CD4-positive, alpha-beta T cell treated with Interleukin-21 for 1 hour (primary cell): ENCODE measurements around the gene MVK.

Source experiments
- DNase-seq: peaks from one replicate; pipeline ENCODE4 v3.0.0-alpha.2; 2020

MVK gene

GRCh38 chr12:109547286-109547685, 26.3 kb upstream of the MVK start:
- DNase-seq = no peak

GRCh38 chr12:109548258-109548657, 25.3 kb upstream of the MVK start:
- no peak for DNase-seq

DNA sequence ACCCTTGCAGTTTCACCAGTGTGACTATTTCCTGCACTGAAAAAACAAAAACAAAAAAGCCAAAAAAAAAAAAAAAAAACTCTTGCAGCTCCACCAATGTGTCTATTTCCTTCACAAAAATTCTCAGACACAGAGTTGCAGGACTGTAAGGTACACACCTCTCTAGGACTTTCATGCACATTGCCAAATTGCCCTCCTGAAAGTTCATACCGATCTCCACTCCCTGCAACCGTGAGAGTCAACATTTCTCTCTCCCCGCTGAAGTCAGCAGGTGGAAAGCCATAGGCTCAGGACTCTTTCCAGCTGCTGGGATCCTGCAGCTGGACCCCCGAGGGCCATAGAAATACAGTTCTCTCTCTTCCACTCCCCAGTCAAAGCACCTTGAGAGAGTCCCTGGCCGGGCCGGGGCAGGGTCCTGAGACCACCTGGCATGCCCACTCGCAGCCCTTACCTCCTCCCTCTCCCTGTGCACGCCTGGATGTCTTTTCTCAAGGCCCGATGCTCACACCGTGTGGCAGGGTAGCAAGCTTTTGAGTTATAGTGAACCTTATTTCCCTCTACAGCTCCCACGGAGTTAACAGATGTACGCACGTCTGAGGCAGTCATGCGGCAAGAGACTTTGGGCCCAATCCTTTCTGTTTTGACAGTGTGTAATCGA, 23.9 kb upstream of the MVK start:
- no peak for DNase-seq

GRCh38 chr12:109550281-109550680, 23.3 kb upstream of the MVK start:
- no peak for DNase-seq

DNA sequence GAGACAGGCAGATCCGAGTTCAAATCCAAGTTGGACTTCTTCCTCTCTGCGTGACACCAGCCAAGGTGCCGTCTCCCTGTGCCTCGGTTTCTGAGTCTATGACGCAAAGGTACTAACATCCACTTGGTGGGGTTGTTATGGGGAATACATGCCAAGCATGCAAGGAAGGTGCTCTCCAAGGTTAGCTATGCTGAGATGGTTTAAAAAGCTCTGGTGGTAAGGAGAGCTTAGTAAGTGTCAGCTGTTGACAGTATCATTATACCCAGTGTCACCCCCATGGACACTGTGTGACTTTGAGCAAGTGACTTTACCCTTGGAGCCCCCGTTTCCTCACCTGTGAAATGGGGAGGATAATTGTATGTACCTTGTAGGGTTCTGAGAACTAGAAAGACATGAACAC, 22.5 kb upstream of the MVK start:
- no peak for DNase-seq

DNA sequence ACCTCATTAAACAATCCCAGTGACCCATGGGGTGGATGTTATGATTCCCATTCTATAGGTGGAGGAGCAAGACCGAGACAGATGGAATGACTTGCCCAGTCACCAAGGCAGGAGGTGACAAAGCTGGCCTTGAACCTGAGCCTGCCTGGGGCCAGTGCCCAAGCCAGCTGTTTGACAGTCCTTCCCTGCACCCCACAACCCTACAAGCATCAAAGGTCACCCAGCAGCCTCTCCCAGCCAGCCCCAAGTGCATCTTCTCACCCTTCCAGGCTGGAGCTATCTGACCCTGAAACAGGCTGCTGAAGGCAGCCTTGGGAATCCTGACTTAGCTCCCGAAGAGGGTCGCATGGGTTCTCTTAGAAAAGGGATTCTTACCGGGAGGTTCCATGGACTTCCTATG, 20.6 kb upstream of the MVK start:
- no peak for DNase-seq

DNA sequence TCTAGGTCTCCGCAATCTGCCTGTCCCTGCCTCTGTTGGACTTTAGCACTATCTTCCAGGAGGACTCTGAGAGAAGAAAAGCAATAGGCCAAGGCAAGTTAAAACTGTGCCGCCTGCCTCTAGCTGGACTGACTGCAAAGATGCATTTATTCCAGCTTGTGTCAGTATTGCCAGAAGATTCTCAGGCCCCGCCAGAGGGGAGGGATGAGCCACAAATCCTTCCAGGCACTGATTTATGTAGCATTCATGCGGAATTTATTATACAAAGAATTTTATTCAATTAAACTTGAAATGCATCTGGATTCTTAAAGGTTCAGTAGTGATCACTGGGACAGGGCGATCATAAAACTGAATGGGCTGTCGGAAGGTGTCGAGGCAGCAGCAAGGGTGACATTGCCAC, 20.1 kb upstream of the MVK start:
- DNase-seq = no peak

DNA sequence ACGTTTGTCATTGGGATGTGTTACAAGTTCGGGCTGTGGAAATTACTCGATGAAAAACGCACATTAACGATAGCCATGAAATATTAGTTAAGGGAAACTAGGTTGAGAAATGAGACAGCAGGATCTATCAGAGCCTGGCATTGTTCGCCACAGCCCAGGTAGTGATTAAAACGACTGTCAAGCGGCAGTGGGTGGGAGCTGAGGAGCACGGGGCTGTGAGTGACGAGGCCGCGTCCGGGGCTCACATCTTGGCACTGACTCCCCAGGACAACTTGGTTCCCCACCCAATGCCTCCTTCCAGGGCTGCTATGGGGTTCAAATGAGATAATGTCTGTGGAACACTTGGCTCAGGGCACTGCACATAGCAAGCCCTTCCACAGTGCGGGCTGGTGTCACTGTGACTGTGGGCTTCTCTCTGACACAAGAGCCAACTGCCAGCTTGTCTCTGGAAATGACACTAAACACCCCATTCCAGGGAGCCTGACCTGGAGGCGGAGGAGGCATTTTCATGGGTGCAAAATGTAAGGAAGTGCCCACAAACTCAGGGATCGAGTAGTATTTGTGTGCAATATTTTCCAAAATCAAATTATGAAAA, 19.6 kb upstream of the MVK start:
- DNase-seq = no peak

- DNase-seq = no peak
These were observed 18.8 kb upstream of the MVK start for GRCh38 chr12:109554761-109555160.

GRCh38 chr12:109555431-109556315, 17.9 kb upstream of the MVK start:
- no peak for DNase-seq

DNA sequence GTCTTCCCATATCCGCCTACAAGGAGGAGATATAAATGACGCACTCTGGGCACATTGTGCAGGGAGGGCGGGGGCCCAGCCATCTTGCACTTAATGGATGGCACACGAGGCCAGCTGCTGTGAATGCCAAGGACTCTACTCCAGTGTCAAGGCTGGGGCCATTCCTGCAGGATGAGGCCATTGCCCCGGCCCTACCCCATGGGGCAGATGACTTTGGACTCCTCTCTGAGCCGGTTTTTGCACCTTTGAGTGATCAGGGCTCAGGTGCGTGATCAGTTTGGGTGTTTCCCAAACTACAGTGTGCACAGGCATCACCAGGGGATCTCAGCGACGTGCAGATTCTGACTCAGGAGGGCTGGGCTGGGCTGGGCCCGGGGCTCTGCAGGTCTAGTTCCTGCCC, 16.4 kb upstream of the MVK start:
- no peak for DNase-seq

GRCh38 chr12:109557805-109558204, 15.8 kb upstream of the MVK start:
- DNase-seq = no peak

DNA sequence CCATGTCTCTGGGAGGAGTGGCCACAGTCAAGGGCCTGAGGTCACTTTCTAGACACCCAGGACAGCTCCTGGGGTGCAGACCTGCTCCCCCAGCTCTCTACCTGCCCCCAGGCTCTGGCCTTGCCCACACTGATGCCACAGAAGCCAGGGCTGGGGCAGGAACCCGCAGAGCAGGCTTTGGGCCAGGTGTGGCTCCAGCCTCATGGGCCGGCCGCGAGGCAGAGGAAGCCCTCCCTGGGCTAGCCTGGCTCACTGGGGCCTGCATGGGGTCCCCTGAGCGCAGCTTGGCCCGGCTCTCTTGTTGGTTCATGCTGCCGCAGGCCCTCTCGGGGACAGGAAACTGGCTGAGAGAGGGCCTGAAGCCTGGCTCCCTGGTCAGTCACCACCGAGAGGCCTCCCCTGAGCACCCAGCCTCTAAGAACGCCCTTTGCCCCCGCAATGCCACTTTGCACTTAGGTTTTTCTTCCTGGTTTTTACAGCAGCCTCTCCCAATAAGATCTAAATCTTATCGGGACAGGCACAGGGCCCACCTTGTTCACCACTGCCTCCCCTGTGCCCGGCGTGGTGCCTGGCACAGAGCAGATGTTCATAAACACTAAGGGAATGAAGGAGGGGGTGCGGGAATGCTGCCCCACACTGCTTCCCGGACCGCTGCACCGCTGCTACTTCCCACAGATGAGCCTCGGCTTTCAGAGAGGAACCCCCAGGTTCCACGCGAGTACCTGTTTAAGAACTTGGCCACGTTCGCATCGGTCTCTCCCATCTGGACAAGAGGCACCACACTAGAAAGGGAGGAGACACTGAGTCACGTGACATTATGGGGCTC, 15.0 kb upstream of the MVK start:
- DNase-seq = no peak

DNA sequence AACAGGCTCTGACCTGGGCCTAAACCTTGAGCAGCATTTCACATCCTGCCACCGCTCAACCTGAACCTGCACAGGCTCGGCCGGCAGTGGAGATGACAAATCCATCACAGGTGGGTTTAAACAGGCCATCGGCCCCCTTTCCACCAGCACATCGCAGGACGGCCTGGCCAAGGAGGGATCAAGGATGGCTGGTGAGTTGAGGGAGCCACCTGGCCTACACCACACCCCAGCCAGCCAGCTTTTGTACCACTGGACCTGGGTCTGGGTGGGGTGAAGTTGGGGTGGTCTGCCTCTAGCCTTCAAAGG, 14.4 kb upstream of the MVK start:
- no peak for DNase-seq

GRCh38 chr12:109559601-109560000, 14.0 kb upstream of the MVK start:
- no peak for DNase-seq

DNA sequence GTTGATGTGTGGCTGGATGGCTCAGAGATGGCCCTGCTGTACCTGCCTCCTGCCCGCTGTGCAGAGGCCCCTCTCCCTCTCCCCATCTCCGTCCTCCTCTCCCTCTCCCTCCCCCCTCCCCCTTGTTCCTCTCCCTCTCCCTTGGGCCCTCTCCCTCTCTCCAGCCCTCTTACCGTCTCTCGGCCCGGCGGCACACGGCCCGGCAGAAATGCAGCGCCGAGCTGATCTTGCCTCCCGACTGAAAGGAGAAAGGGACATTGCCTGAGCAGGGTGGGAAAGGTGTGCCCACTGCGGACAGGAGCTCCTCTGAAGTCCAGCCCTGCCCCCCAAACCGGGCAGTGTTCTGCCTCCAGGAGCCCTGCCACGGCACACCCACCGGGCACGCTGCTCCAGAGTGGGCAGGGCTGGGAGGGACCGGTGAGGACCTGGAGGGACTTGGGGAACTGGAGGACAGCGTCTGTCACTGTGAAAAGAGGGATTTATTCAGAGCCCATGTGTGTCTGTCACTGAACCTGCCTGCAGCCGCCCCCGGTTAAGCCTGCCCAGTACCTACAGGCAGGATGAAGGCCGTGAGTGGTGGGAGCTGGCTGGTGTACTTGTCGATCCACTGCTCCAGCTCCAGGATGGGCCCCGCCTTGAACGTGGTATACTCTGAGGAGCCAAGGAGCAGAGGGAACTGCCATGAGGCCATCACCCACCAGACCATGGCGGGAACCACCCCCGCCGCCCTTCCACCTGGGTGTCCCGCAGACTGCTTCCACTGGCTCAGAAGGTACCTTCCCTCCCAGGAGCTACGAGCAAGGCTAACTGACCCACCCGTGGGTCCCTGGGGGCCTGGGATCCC, 12.5 kb upstream of the MVK start:
- no peak for DNase-seq

- no peak for DNase-seq
These were observed 11.9 kb upstream of the MVK start for GRCh38 chr12:109561711-109562030.

DNA sequence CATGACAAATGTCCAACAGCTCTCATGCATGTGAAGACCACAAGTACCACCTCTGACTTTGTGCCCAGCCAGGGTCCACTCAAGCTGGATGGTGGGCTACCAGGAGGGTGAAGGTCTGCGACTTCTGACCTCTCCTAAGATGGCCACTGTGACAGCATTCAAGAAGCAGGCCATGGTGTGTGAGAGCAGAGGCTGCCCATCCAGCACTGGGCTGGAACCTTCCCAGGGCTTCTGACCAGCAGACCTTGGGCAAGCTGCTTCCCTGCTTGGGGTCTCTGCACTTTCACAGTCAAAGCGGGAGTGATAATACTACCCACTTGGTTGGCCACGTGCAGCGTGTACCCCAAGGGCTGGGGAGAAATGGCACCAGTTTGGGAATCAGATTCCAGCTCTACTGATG, 10.7 kb upstream of the MVK start:
- no peak for DNase-seq

GRCh38 chr12:109563291-109564284, 10.0 kb upstream of the MVK start:
- DNase-seq = no peak

DNA sequence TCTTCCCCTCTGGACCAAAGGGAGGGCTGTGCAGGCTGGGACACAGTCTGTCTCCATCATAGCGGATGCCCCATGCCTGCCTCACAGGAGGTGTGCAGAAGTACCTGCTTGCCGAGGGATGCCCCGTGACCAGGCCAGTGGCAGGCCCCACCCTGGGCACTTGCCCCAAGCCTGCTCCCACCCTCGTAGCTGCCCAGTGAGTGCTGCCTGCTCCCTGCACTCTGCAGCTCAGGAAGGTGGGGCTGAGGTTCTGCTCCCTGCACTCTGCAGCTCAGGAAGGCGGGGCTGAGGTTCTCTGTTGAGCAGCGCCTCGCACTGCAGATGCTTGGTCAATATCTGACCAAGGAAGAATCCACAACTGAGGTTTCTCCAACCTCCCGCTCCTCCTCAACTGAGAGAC, 7.2 kb upstream of the MVK start:
- no peak for DNase-seq

DNA sequence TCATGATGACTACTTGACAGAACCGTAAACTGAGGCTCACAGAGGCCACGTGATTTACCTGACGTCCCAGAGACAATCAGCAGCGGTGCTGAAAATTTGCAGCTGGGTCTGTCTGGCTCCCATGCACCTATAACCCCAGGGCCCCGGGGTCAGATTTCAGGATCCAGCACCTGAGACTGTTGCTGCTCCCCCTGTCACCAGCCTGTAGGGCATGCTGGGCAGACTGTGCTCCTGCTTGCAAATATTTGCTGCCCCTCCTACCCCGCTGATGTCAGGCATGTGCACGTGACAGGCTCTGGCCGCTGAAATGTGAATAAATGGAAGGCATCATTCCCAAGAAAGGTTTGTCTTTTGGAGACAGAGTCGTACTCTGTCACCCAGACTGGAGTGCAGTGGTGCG, 6.3 kb upstream of the MVK start:
- DNase-seq = no peak
